Osteocyte (in vitro differentiated cells): ENCODE results near the gene RTN4R. TPM values are rescaled to one million over a fixed set of nuclear protein-coding genes. Genes with fewer than 3 reads are reported as not detected.
"Not testable (repeated sequence)": the region's sequence is repeated elsewhere in the genome, so short reads cannot be mapped to it uniquely, and the experiment has no call there.

Experiments
- DNase-seq: peaks from one replicate; pipeline ENCODE4 v3.0.0; 2021; ENCODE audit warnings: mixed read lengths; ENCODE audit not compliant: unreplicated experiment; ENCODE audit errors: extremely low spot score
- H3K27ac Mint-ChIP-seq: one replicate; pipeline ENCODE4 v1.8.0; 2021; ENCODE audit warnings: mild to moderate bottlenecking, mixed read lengths; ENCODE audit not compliant: unreplicated experiment
- H3K27me3 Mint-ChIP-seq: one replicate; pipeline ENCODE4 v1.8.0; 2021; ENCODE audit warnings: mixed read lengths; ENCODE audit not compliant: unreplicated experiment
- H3K36me3 Mint-ChIP-seq: one replicate; pipeline ENCODE4 v1.8.0; 2021; ENCODE audit warnings: mixed read lengths; ENCODE audit not compliant: unreplicated experiment
- H3K4me1 Mint-ChIP-seq: one replicate; pipeline ENCODE4 v1.8.0; 2021; ENCODE audit warnings: mixed read lengths; ENCODE audit not compliant: unreplicated experiment
- H3K4me3 Mint-ChIP-seq: one replicate; pipeline ENCODE4 v1.8.0; 2021; ENCODE audit warnings: mild to moderate bottlenecking, moderate library complexity, mixed read lengths; ENCODE audit not compliant: unreplicated experiment
- H3K9me3 Mint-ChIP-seq: one replicate; pipeline ENCODE4 v1.8.0; 2021; ENCODE audit warnings: mixed read lengths; ENCODE audit not compliant: unreplicated experiment
- total RNA-seq: library from RNA; stranded (reverse); gene quantifications from 2 replicates; pipeline ENCODE4 v1.2.1, GENCODE V29; 2021
- TF ChIP-seq, protein P1 (sequence below): fragments of 200-600 bp; sonication (generic); IDR thresholded peaks from 2 replicates; pipeline ENCODE4 v1.5.0; 2021; ENCODE audit warnings: antibody characterized with exemption, mild to moderate bottlenecking, moderate library complexity

The RTN4R gene
- total RNA-seq, 1 donor from 2014 or later: 1.5 TPM

DNA sequence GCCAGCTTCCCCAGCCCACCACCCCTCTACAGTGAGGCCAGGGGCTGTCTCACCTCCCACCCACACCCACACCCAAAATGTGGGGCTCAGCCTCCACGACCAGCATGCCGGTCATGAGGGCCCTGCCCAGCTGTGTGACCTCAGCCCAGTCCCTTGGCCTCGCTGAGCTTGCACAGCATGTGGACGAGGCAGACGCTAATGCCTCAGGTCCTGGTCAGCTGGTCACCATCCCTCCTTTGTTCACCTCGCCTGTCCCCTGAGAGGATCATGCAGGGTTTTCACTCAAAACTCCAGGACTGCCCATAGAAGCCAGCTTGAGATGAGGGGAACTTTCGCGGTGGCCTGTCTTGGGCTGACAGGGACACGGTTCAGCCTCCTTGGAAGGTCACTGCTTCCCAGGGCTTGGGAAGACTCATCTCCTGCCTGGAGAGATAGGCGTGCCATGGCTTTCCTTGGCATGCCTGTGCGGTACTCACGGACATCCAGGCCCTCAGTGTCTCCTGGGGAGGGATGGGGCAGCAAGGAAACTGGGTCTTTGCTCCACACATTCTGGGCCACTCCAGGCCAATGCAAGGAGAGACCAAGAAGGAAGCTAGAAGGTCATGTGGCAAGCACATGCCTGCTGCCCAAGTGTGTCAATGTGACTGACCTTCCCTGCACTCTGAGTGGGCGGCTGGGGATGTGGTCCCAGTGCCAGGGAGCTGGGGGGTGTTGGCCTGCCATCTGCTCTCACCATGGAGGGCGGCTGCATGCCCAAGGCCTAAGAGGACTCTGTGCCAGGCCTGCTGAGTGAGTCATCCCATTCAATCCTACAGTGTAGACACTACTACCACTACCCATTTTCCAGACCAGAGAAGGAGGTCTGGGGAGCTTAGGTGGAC, 3.2 kb upstream of the RTN4R start:
- TF ChIP-seq, protein P1, sequence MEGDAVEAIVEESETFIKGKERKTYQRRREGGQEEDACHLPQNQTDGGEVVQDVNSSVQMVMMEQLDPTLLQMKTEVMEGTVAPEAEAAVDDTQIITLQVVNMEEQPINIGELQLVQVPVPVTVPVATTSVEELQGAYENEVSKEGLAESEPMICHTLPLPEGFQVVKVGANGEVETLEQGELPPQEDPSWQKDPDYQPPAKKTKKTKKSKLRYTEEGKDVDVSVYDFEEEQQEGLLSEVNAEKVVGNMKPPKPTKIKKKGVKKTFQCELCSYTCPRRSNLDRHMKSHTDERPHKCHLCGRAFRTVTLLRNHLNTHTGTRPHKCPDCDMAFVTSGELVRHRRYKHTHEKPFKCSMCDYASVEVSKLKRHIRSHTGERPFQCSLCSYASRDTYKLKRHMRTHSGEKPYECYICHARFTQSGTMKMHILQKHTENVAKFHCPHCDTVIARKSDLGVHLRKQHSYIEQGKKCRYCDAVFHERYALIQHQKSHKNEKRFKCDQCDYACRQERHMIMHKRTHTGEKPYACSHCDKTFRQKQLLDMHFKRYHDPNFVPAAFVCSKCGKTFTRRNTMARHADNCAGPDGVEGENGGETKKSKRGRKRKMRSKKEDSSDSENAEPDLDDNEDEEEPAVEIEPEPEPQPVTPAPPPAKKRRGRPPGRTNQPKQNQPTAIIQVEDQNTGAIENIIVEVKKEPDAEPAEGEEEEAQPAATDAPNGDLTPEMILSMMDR: no peak
- no peaks in the 10 kb centered on the region for H3K9me3 Mint-ChIP-seq
- DNase-seq: no peak
- no peak overlapping the region for H3K4me3 Mint-ChIP-seq
- peaks cover 16% of the 10 kb centered on the region for H3K4me1 Mint-ChIP-seq
- H3K27ac Mint-ChIP-seq: no peak overlapping the region
- no peaks in the 10 kb centered on the region for H3K27me3 Mint-ChIP-seq
- H3K36me3 Mint-ChIP-seq: no peaks in the 10 kb centered on the region

DNA sequence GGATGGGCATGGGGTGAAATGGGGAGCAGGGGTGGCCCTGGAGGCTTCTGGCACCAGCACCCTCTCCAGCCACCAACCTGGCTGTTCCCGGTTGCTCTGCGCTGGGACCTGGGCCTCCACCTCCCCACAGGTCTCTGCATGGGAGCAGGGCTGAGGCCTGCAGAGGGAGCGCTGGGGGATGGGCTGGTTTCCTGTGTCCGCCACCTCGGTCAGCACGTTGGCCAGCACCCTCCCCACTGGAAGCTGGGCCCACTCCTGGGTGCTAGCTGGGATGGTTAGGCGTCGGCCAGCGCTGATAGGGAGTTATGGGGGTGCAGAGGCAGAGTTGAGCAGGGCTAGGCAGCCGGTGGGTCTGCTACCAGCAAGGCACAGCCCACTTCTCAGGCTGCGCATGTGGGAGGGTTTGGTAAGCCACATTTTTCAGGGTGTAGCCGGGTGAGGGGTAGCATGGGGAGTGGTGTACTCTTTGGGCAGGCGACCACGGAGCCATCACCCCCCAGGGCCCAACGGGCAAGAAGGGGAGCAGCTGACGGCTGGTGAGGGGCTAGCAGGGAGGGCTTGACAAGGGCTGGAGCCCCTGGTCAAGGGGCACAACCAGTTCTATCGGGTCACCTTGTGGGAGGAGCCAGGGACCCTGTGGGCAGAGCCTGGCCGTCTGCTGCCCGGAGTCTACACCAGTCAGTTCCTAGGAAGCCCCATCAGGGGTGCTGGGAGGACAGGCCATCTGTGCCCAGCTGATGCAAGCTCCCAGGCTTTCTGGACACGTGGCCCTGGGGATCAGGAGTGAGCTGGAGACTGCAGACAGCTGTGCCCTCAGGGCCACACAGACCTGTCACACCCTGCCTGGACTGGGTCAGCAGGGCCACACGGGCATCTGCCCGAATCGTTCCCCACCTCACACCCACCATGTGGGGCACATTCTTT, 2.3 kb upstream of the RTN4R start:
- H3K9me3 Mint-ChIP-seq, H3K36me3 Mint-ChIP-seq, DNase-seq, H3K27ac Mint-ChIP-seq, H3K4me3 Mint-ChIP-seq, H3K27me3 Mint-ChIP-seq: not testable (repeated sequence)
- peaks cover 16% of the 10 kb centered on the region for H3K4me1 Mint-ChIP-seq

DNA sequence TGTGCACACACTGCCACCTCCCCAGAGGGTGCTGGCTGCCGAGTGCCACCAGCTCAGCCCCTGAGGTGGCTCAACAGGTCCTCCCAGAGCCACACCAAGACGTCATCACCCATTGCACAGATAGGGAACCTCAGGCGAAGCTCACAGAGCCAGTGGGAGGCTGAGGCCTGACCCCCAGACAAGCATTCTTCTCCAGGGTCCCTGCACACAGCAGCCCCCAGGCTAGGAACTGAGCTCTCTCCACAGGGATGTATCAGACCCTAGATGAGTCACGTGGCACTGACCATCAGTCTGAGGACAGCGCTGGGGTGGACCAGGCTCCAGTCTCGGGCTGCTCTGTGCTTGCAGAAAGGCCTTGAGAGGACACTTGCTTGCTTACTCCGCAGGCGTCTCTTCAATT, 1.6 kb upstream of the RTN4R start:
- not testable (repeated sequence) for H3K27me3 Mint-ChIP-seq, H3K36me3 Mint-ChIP-seq, H3K9me3 Mint-ChIP-seq, H3K4me3 Mint-ChIP-seq, DNase-seq, H3K27ac Mint-ChIP-seq
- peaks cover 16% of the 10 kb centered on the region for H3K4me1 Mint-ChIP-seq

DNA sequence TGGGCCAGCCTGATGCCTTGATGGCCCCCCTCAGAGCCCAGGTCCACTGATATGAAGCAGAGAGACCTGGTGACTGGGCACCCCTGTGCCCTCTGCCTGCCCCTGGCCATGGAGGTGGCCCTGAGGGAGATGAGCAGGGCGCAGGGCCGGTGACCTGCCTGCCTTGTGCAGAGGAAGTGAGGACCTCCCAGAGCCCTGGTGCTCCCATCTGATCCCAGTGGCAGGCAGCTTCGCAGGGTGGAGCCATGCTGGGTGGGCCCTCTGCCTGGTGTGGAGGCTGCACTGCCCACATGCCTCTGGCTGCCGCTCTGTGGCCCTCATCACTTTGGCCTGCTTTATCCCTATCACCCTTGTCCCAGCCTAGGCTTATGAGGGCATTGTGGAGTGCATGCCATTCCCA, 1.1 kb upstream of the RTN4R start:
- H3K9me3 Mint-ChIP-seq, H3K27ac Mint-ChIP-seq, DNase-seq, H3K27me3 Mint-ChIP-seq, H3K4me3 Mint-ChIP-seq, H3K36me3 Mint-ChIP-seq: not testable (repeated sequence)
- peaks cover 16% of the 10 kb centered on the region for H3K4me1 Mint-ChIP-seq

DNA sequence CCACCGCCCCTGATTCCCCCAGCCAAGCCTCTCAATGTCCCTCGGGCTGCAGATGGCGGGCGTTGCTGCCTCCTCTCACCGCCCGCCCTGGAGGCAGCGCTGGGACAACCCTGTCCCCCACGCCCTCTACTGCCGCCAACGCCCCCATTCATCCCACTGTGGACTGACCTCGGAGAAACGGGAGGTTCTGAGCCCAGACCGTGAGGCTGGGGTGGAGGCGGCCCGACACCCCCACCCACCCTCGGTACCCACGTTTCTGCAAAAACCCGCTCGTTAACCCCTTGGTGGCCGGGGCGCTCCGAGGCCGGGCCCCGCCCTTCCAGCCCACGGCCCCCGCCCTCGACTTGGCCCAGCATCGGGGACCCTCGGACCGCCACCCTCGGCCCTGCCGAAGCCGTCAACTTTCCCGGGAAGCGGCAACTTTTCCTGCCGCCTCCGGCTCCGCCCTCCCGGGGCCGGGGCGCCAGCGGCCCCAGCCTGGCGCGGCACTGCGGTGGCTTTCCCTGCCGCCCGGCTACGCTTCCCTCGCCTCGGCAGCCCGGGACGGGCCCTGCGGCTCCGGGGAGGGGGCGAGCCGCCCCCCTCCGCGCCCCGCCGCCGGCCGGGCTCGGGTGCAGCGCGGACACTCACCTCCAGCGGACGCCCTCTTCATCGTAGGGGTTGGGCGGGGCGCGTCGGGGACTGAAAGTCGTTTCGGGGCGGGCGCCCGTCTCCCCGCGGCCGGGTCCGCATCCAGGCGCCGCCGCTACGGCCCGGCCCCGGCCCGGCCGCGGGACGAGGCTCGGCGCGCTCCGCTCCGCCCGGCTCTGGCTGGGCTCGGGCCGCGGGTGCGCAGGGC, 458 bp downstream of the RTN4R start:
- no peaks in the 10 kb centered on the region for H3K27me3 Mint-ChIP-seq
- TF ChIP-seq, protein P1: no peak
- no peaks in the 10 kb centered on the region for H3K9me3 Mint-ChIP-seq
- no peak overlapping the region for H3K27ac Mint-ChIP-seq
- H3K4me1 Mint-ChIP-seq: peaks cover 16% of the 10 kb centered on the region
- no peaks in the 10 kb centered on the region for H3K36me3 Mint-ChIP-seq
- no peak for DNase-seq
- H3K4me3 Mint-ChIP-seq: peak overlapping the region; percentile 45

DNA sequence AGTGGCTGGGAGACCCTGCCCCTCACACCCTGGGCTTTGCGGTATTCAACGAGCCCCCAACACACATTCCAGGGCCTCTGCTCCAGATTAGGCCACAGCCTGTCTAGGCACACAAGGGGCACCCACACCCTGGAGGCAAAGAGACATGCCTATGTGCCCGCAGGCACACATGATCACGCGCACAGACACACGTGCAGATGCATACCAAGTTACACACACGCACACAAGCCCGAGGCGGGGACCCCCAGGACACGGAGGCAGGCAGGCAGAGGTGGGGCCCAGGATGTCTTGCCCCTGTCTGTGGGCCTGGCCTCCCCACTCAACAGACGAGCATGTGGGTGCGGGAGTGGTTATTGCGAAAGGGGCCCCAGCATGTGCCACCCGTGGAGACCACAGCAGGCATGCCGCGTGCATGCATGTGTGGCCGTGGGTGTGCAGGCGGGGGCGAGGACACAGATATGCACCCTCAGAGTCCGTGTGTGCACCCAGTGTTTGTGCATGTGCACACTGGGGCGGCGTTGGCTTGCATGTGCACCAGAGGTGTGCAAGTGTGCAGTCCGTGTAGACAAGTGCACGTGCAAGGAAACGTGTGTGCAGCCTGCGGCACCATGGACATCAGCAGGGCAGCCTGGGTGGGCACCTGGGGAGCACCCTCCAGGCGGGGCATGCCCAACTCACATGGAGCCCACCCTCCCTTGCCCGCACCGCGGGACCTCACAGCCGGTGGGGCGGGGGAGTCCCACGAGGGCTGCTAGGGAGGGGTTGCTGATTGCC, 1.3 kb downstream of the RTN4R start:
- not testable (repeated sequence) for H3K36me3 Mint-ChIP-seq, H3K27me3 Mint-ChIP-seq, DNase-seq, H3K9me3 Mint-ChIP-seq, H3K27ac Mint-ChIP-seq
- Mint-ChIP-seq H3K4me3 (peak overlapping the region; percentile 45), H3K4me1 (peaks cover 13% of the 10 kb centered on the region)

DNA sequence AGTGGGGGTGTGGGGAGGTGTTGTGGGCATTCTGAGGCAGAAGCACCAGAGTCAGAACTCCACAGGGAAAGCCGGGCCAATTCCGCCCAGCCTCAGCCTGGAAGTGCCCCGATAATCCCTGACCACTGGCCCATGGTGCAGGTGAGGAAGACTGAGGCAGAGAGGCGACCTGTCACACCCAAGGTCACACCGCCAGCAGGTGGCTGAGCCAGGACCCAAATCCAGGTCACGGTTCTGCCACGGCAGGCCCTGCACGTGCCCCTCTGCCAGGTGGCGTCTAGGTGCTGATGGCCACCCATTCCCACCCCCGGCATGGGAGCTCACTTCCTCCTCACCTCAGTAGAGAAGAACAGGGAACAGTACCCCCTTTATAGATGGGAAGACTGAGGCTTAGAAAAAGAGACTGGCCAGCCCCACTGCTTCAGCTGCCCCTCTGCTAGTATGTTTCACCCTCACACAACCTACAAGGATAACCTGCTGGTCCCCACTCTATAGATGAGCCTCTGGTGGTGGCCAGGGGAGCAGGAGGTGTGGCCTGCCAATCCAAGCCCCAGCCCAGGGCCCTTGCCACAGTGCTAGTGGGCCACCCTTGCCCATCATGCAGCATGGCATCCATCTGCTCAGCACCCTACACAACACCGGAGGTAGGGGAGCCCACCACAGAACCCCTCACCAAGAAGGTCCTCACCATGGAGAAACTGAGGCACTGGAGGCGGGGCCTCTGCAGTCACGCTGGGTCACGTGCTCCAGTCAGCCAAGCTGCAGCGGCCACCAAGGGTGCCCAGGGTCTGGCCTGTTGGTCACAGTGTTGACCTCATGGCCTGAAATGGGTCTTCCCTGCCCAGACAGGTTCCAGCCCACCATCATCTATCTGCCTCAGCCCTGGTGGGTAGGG, 2.1 kb downstream of the RTN4R start:
- not testable (repeated sequence) for H3K27me3 Mint-ChIP-seq, H3K4me3 Mint-ChIP-seq, H3K9me3 Mint-ChIP-seq, H3K36me3 Mint-ChIP-seq, H3K27ac Mint-ChIP-seq, H3K4me1 Mint-ChIP-seq, DNase-seq
